H1 (cell line): ENCODE results near the gene MS4A6A. TPM values are rescaled to one million over a fixed set of nuclear protein-coding genes. Genes with fewer than 3 reads are reported as not detected.

ENCODE experiments used
- CTCF ChIA-PET: fragments of 300-600 bp; sonication (Branson Sonifier 250); formaldehyde crosslinking; loops from one replicate; lab custom pipeline; 2021; ENCODE audit not compliant: partially characterized antibody; lab: Charles Lee
- POLR2A ChIA-PET: fragments of 300-600 bp; sonication (Branson Sonifier 250); formaldehyde crosslinking; loops from one replicate; lab custom pipeline; 2021; ENCODE audit warnings: inconsistent platforms; ENCODE audit not compliant: partially characterized antibody; lab: Charles Lee
- DNase-seq, 2 experiments: peaks; one replicate each; pipeline versions ENCODE4 v3.0.0 to v3.0.0-alpha.2; 2010 to 2022; ENCODE audit warnings: low spot score in 2 of 2, low read depth in 1 of 2, mixed read lengths in 1 of 2
- FAIRE-seq: peaks from 2 replicates; lab custom pipeline; 2011; peaks lifted over from hg19 to GRCh38; lab: Jason Lieb, UNC
- H2AFZ ChIP-seq: 2 replicates; pipeline ENCODE4 v1.8.1; 2012; ENCODE audit warnings: low read length, inconsistent platforms
- H2AK5ac ChIP-seq: 2 replicates; pipeline ENCODE4 v1.6.1; 2013; ENCODE audit warnings: low read depth, low read length
- H2BK120ac ChIP-seq: replicated peaks from 2 replicates; pipeline ENCODE3; 2013; ENCODE audit warnings: low read depth, low read length, inconsistent platforms
- H2BK12ac ChIP-seq: 2 replicates; pipeline ENCODE4 v1.6.1; 2013; ENCODE audit warnings: low read depth, low read length
- H2BK15ac ChIP-seq: 2 replicates; pipeline ENCODE4 v1.6.1; 2013; ENCODE audit warnings: low read length
- H2BK20ac ChIP-seq: 2 replicates; pipeline ENCODE4 v1.6.1; 2013; ENCODE audit warnings: low read length
- H2BK5ac ChIP-seq: 2 replicates; pipeline ENCODE4 v1.6.1; 2013; ENCODE audit warnings: low read depth, low read length
- H3K14ac ChIP-seq: 2 replicates; pipeline ENCODE4 v1.6.1; 2013; ENCODE audit warnings: inconsistent platforms; ENCODE audit not compliant: insufficient read length
- H3K18ac ChIP-seq: 2 replicates; pipeline ENCODE4 v1.6.1; 2013; ENCODE audit warnings: low read length; ENCODE audit errors: extremely low read depth
- H3K23ac ChIP-seq: 2 replicates; pipeline ENCODE4 v1.6.1; 2013; ENCODE audit warnings: inconsistent platforms; ENCODE audit not compliant: insufficient read length
- H3K23me2 ChIP-seq: 2 replicates; pipeline ENCODE4 v1.6.1; 2013; ENCODE audit warnings: low read depth, low read length
- H3K27ac ChIP-seq: 2 replicates; pipeline ENCODE4 v1.6.1; 2011; ENCODE audit warnings: low read depth, low read length, inconsistent platforms
- H3K27me3 ChIP-seq, 4 experiments: replicated peaks in 1 of 4; 1 replicate in 1 of 4; 2 replicates in 3 of 4; pipeline versions ENCODE4 v1.6.1 to v1.8.1; 2011 to 2013; ENCODE audit warnings: low read length in 3 of 4, mild to moderate bottlenecking in 3 of 4, inconsistent platforms in 2 of 4, mixed read lengths in 2 of 4, moderate library complexity in 1 of 4; ENCODE audit not compliant: control insufficient read depth in 3 of 4, insufficient read depth in 3 of 4; ENCODE audit errors: extremely low read depth in 1 of 4
- H3K36me3 ChIP-seq, 4 experiments: 2 replicates each; pipeline versions ENCODE4 v1.6.1 to v1.8.1; 2011 to 2013; ENCODE audit warnings: mild to moderate bottlenecking in 4 of 4, low read length in 3 of 4, moderate library complexity in 2 of 4, control low read depth in 1 of 4, inconsistent platforms in 1 of 4; ENCODE audit not compliant: insufficient read depth in 4 of 4, control insufficient read depth in 2 of 4
- H3K4ac ChIP-seq: replicated peaks from 2 replicates; pipeline ENCODE3; 2013; ENCODE audit warnings: low read length, low read depth, mixed read lengths, inconsistent platforms; ENCODE audit not compliant: insufficient read length
- H3K4me1 ChIP-seq, 4 experiments: replicated peaks in 1 of 4; 1 replicate in 1 of 4; 2 replicates in 3 of 4; pipeline versions ENCODE4 v1.6.1 to v1.8.1; 2011 to 2013; ENCODE audit warnings: low read length in 3 of 4, inconsistent platforms in 2 of 4, mixed read lengths in 1 of 4; ENCODE audit not compliant: insufficient read depth in 4 of 4, control insufficient read depth in 3 of 4
- H3K4me2 ChIP-seq, 2 experiments: 2 replicates each; pipeline versions ENCODE4 v1.6.1 to v1.8.1; 2011 to 2013; ENCODE audit warnings: low read depth in 2 of 2, low read length in 2 of 2, control low read depth in 1 of 2, inconsistent platforms in 1 of 2, mild to moderate bottlenecking in 1 of 2; ENCODE audit not compliant: insufficient read depth in 1 of 2
- H3K4me3 ChIP-seq, 4 experiments: fragments of 200-600, 300-600 bp in 1 of 4; sonication (generic), shearing (Covaris generic), sonication (Bioruptor Twin) in 1 of 4; 2 replicates each; pipeline versions ENCODE4 v1.5.1 to v1.8.1; 2011 to 2016; ENCODE audit warnings: low read length in 4 of 4, low read depth in 3 of 4, control low read depth in 2 of 4, inconsistent platforms in 2 of 4, mild to moderate bottlenecking in 2 of 4, mixed read lengths in 1 of 4, moderate library complexity in 1 of 4; ENCODE audit not compliant: insufficient read depth in 2 of 4; ENCODE audit errors: extremely low read depth in 1 of 4
- H3K56ac ChIP-seq: replicated peaks from 2 replicates; pipeline ENCODE3; 2013; ENCODE audit warnings: low read depth, mild to moderate bottlenecking, mixed read lengths, low read length, inconsistent platforms; ENCODE audit not compliant: insufficient read length
- H3K79me1 ChIP-seq: 2 replicates; pipeline ENCODE4 v1.6.1; 2013; ENCODE audit warnings: low read depth, low read length, control low read depth
- H3K79me2 ChIP-seq, 2 experiments: 2 replicates each; pipeline versions ENCODE4 v1.6.1 to v1.8.1; 2012 to 2013; ENCODE audit warnings: low read length in 2 of 2, mild to moderate bottlenecking in 2 of 2, inconsistent platforms in 1 of 2; ENCODE audit not compliant: insufficient read depth in 2 of 2, control insufficient read depth in 1 of 2
- H3K9ac ChIP-seq, 4 experiments: replicated peaks in 1 of 4; 1 replicate in 1 of 4; 2 replicates in 3 of 4; pipeline versions ENCODE4 v1.6.1 to v1.8.1; 2011 to 2013; ENCODE audit warnings: low read depth in 3 of 4, low read length in 3 of 4, control low read depth in 2 of 4, mild to moderate bottlenecking in 2 of 4, moderate library complexity in 2 of 4, inconsistent platforms in 1 of 4; ENCODE audit errors: extremely low read depth in 1 of 4
- H3K9me3 ChIP-seq, 2 experiments: 2 replicates each; pipeline versions ENCODE4 v1.6.1 to v1.8.1; 2012 to 2013; ENCODE audit warnings: mild to moderate bottlenecking in 2 of 2, moderate library complexity in 2 of 2, control low read depth in 1 of 2, inconsistent platforms in 1 of 2, low read depth in 1 of 2, low read length in 1 of 2, mixed read lengths in 1 of 2; ENCODE audit not compliant: insufficient read depth in 2 of 2
- H4K20me1 ChIP-seq, 2 experiments: replicated peaks in 1 of 2; 2 replicates each; pipeline versions ENCODE3 to v1.8.1; 2011 to 2013; ENCODE audit warnings: inconsistent platforms in 2 of 2, low read length in 2 of 2, mild to moderate bottlenecking in 1 of 2; ENCODE audit not compliant: insufficient read depth in 2 of 2, control insufficient read depth in 1 of 2
- H4K5ac ChIP-seq: 2 replicates; pipeline ENCODE4 v1.6.1; 2013; ENCODE audit warnings: low read length, low read depth, mixed read lengths, inconsistent platforms; ENCODE audit not compliant: insufficient read length
- H4K8ac ChIP-seq: 2 replicates; pipeline ENCODE4 v1.8.0; 2013; ENCODE audit warnings: mild to moderate bottlenecking, moderate library complexity, low read length, inconsistent platforms; ENCODE audit not compliant: insufficient read depth; ENCODE audit errors: extremely low read depth
- H4K91ac ChIP-seq: replicated peaks from 2 replicates; pipeline ENCODE3; 2013; ENCODE audit warnings: low read length, mixed read lengths, inconsistent platforms; ENCODE audit not compliant: insufficient read length
- POLR2A ChIP-seq, 2 experiments: IDR thresholded peaks; 1 replicate in 1 of 2; 2 replicates in 1 of 2; pipeline ENCODE4 v1.6.1; 2011; ENCODE audit warnings: low read depth in 2 of 2, low read length in 2 of 2, mild to moderate bottlenecking in 2 of 2; ENCODE audit errors: control extremely low read depth in 1 of 2
- polyA plus RNA-seq, 7 experiments: library from polyadenylated mRNA; depleted of rRNA in 3 of 7; stranded (reverse) in 5 of 7; unstranded in 2 of 7; fragments of >200 nt in 5 of 7; fragments of 200-250 nt in 2 of 7; gene quantifications; 1 replicate in 5 of 7; 2 replicates in 1 of 7; 4 replicates in 1 of 7; pipeline versions ENCODE4 v1.2.1 to v1.2.3, GENCODE V29; 2011 to 2013; ENCODE audit warnings: missing spikeins in 2 of 7, mixed read lengths in 2 of 7
- total RNA-seq: library from RNA; stranded (reverse); fragmentation: NEBNext Ultra II Directional; extraction: Animal tissue kit (Norgen Biotek cat#: 25700); gene quantifications from 2 replicates; pipeline ENCODE4 v1.2.1, GENCODE V29; 2021

The MS4A6A gene
- total and polyA plus RNA-seq, 2 of the 8 experiments (the other 6 are each of a cell fraction or from before 2014, with no cell fraction given) = not detected

GRCh38 chr11:60125956-60126585 is 56.8 kb downstream of the MS4A6A start:
- Histone ChIP-seq H3K4ac (no peak overlapping the region), H2BK5ac (no peak overlapping the region), H4K8ac (no peak overlapping the region), H3K9ac (no peak overlapping the region), H4K20me1 (no peaks in the 10 kb centered on the region), H2BK15ac (no peak overlapping the region), H3K9me3 (no peaks in the 10 kb centered on the region), H3K4me2 (no peak overlapping the region), H3K79me2 (no peaks in the 10 kb centered on the region), H3K23ac (no peak overlapping the region), H3K18ac (no peak overlapping the region), H3K27ac (no peak overlapping the region), H4K91ac (no peak overlapping the region), H2BK120ac (no peak overlapping the region), H4K5ac (no peak overlapping the region), H2BK12ac (no peak overlapping the region), H3K23me2 (no peaks in the 10 kb centered on the region), H3K36me3 (no peaks in the 10 kb centered on the region), H3K4me3 (no peak overlapping the region), H2BK20ac (no peak overlapping the region), H3K56ac (no peak overlapping the region), H3K14ac (no peak overlapping the region), H2AK5ac (no peak overlapping the region), H3K4me1 (peaks cover 3 to 10% (median 8%) of the 10 kb centered on the region in 4 experiments; a peak in 4 of 7 replicates), H3K79me1 (no peaks in the 10 kb centered on the region), H2AFZ (no peak overlapping the region), H3K27me3 (no peaks in the 10 kb centered on the region)
- DNase-seq (no peak), FAIRE-seq (no peak)
- POLR2A ChIA-PET = no interaction called here
- no peak for TF ChIP-seq POLR2A (IDR thresholded peaks at IDR 0.05; ENCODE audit: control extremely low read depth in 1 of 2, low read depth in 2 of 2, low read length in 2 of 2)
- CTCF ChIA-PET = no interaction called here
